T-cell (primary cell): ENCODE measurements around the gene ITGB6. TPM values are rescaled to one million over a fixed set of nuclear protein-coding genes. Genes with fewer than 3 reads are reported as not detected.
A peak's percentile ranks its signal among the peaks of the same experiment; 100 is the strongest.

Experiments used
- ATAC-seq, 4 experiments: fragments of 200-7000 bp in 3 of 4; fragments of 150-1000 bp in 1 of 4; cut with Tn5 transposase; replicated peaks in 1 of 4; 1 replicate in 3 of 4; 2 replicates in 1 of 4; pipeline ENCODE4 v1.10.0; 2021; ENCODE audit warnings: moderate library complexity in 3 of 4, mild to moderate bottlenecking in 2 of 4, moderate number of reproducible peaks in 1 of 4
- CTCF ChIA-PET, 2 donors: fragments of 300-600 bp; sonication (Branson Sonifier 250); formaldehyde crosslinking; loops; one replicate each; lab custom pipeline; 2022; ENCODE audit warnings: antibody characterized with exemption in 2 of 2; lab: Charles Lee
- POLR2A ChIA-PET, 2 donors: fragments of 300-600 bp; sonication (Branson Sonifier 250); formaldehyde crosslinking; loops; one replicate each; lab custom pipeline; 2022; ENCODE audit warnings: antibody characterized with exemption in 2 of 2; lab: Charles Lee
- DNase-seq, 35 experiments: peaks; one replicate each; pipeline versions ENCODE4 v3.0.0 to v3.0.0-alpha.2; 2013 to 2023
- H3K27ac ChIP-seq: one replicate; pipeline ENCODE4 v1.5.1; 2013; ENCODE audit warnings: low read length
- H3K27me3 ChIP-seq, 2 experiments: replicated peaks in 1 of 2; 1 replicate in 1 of 2; 2 replicates in 1 of 2; pipeline versions ENCODE4 v1.6.1 to v1.7.0; 2013; ENCODE audit warnings: low read length in 1 of 2, mixed read lengths in 1 of 2; ENCODE audit not compliant: control insufficient read depth in 2 of 2, insufficient read depth in 2 of 2; ENCODE audit errors: extremely low read depth in 1 of 2
- H3K36me3 ChIP-seq, 2 donors: 1 replicate in 1 of 2; 2 replicates in 1 of 2; pipeline versions ENCODE4 v1.6.1 to v1.7.0; 2013; ENCODE audit warnings: low read length in 1 of 2; ENCODE audit not compliant: control insufficient read depth in 2 of 2, insufficient read depth in 1 of 2; ENCODE audit errors: extremely low read depth in 1 of 2
- H3K4me1 ChIP-seq, 2 experiments: 1 replicate in 1 of 2; 2 replicates in 1 of 2; pipeline versions ENCODE4 v1.6.1 to v1.7.0; 2013; ENCODE audit warnings: low read length in 2 of 2, mixed read lengths in 1 of 2; ENCODE audit not compliant: insufficient read depth in 2 of 2, control insufficient read depth in 1 of 2; ENCODE audit errors: extremely low read depth in 1 of 2
- H3K4me3 ChIP-seq, 2 donors: 1 replicate in 1 of 2; 2 replicates in 1 of 2; pipeline versions ENCODE4 v1.5.1 to v1.7.0; 2013; ENCODE audit warnings: mild to moderate bottlenecking in 2 of 2, low read length in 1 of 2, moderate library complexity in 1 of 2; ENCODE audit not compliant: control insufficient read depth in 1 of 2; ENCODE audit errors: extremely low read depth in 1 of 2
- H3K9me3 ChIP-seq: 2 replicates; pipeline ENCODE4 v1.7.0; 2013
- H3K27ac Mint-ChIP-seq, 2 donors: one replicate each; pipeline ENCODE4 v1.8.0; 2020 to 2021; ENCODE audit warnings: mild to moderate bottlenecking in 2 of 2, mixed read lengths in 2 of 2
- H3K27me3 Mint-ChIP-seq, 2 donors: one replicate each; pipeline ENCODE4 v1.8.0; 2021 to 2022; ENCODE audit warnings: mixed read lengths in 2 of 2
- H3K36me3 Mint-ChIP-seq: one replicate; pipeline ENCODE4 v1.8.0; 2021; ENCODE audit warnings: mixed read lengths
- H3K4me1 Mint-ChIP-seq, 3 donors: one replicate each; pipeline ENCODE4 v1.8.0; 2020 to 2022; ENCODE audit warnings: mixed read lengths in 3 of 3, mild to moderate bottlenecking in 1 of 3
- H3K4me3 Mint-ChIP-seq, 3 donors: one replicate each; pipeline ENCODE4 v1.8.0; 2020 to 2022; ENCODE audit warnings: mild to moderate bottlenecking in 3 of 3, mixed read lengths in 3 of 3, moderate library complexity in 3 of 3
- H3K9me3 Mint-ChIP-seq, 3 donors: one replicate each; pipeline ENCODE4 v1.8.0; 2020 to 2022; ENCODE audit warnings: mixed read lengths in 3 of 3
- WGBS: methylation state at CpG from one replicate; pipeline ENCODE4 v1.1.5; 2013; ENCODE audit warnings: missing lambda C conversion rate; ENCODE audit not compliant: insufficient coverage; 5-methylcytosine and 5-hydroxymethylcytosine counted together
- total RNA-seq, 35 experiments: library from RNA in 6 of 35; stranded (reverse) in 6 of 35; fragments of 120-200 nt in 1 of 35; gene quantifications; one replicate each; pipeline versions ENCODE4 v1.2.1 to v1.2.4 and lab custom pipeline; 2013 to 2026

The ITGB6 gene
- total RNA-seq, 5 donors from 2014 or later (not counting 1 experiment from before 2014, with no cell fraction given) = 0.09 to 0.38 TPM; not detected in 3

DNA sequence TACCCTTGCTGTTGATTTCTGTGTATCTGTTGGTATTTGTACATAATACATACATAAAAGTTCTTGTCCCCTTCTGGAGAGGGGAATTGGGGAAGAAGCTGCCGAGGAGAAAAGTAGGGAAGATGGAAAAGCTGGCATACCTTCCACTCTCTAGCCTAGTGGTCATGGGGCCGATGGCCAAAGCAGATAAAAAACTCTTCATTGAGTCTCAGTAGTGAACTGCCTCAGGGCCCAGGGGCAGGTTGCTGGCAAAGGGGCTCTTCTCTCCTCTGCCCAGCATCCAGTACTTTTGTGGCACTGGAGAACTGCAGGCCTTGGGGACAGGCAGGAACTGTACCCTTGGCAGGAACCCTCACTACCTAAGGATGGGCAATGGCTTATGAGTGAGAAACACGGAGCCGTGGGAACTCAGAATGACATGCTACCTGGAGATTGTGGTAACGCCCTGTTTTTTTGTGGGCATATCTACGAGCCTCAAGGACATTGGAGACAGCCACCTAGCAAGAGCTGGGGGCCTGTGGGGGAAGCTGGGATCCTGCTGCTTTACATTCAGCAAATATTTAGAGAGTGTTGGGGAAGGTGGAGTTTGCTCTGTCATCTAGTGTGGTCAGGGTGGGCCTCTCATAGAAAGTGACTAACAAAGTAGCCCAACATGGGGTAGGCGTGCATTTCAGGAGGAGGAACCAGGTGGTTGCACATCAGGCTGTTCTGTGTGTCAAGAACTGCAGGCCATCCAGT lies 22.6 kb upstream of the ITGB6 start:
- WGBS = 82% methylated on average over 6 of the region's 7 CpGs
- DNase-seq (no peak), ATAC-seq (no peak)
- CTCF ChIA-PET = interaction anchor here in 1 of 2 donors (0.6 kb wide), 1 partner anchor 110 kb away, joined by 3 read pairs; no protein-coding TSS in a partner anchor
- no peaks in the 10 kb centered on the region for H3K27me3 ChIP-seq
- POLR2A ChIA-PET = no interaction called here
- H3K4me1 Mint-ChIP-seq = peaks cover 11 to 36% (median 32%) of the 10 kb centered on the region in 3 donors
- no peaks in the 10 kb centered on the region for H3K9me3 ChIP-seq
- H3K27ac Mint-ChIP-seq = no peak overlapping the region
- no peak overlapping the region for H3K27ac ChIP-seq
- no peaks in the 10 kb centered on the region for H3K36me3 Mint-ChIP-seq
- no peaks in the 10 kb centered on the region for H3K36me3 ChIP-seq
- no peaks in the 10 kb centered on the region for H3K27me3 Mint-ChIP-seq
- no peak overlapping the region for H3K4me3 ChIP-seq
- H3K4me1 ChIP-seq = peaks cover 0 to 3% of the 10 kb centered on the region in 2 experiments
- no peaks in the 10 kb centered on the region for H3K9me3 Mint-ChIP-seq
- no peak overlapping the region for H3K4me3 Mint-ChIP-seq

DNA sequence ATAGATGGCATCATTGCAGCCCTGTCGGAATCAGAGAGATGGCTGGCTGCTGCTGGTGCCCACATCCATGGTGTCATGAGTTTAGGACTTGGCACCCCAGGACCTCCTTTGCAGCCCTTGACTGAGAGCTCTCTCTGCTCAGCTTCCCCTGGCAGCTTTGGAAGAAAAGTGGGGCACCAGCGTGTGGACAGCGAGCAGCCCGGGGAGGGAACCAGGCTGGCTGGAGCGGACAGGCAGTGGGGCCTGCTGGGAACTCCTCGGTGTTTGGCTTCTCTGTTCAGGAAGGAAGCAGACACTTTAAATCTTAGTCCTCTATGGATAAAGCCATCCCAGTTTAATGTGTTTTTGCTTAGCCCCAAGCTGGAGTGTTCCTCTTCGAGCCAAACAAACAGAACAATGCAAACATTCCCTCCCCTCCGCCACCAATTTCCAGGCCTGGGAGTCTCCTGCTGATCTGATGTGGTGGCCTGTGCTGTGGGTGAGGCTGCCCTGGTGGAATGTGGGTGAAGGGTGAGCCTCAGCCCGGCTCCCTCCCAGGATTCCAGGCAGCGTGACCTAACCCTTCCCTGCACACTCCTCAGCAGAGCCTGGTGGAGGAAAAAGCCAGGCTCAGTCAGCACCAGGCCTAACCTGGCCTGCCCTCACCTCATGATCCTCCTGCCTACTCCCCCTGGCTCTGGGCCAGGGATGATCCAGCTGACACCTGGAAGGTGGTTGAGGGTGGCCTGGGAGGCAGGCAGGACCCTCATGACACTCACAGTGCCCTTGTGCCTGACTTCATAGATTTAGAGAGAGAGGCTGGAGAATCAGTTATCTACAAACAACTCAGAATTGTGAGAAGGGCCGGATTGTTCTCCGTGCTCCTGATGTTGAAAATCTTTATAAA lies 21.6 kb upstream of the ITGB6 start:
- H3K36me3 ChIP-seq = no peaks in the 10 kb centered on the region
- POLR2A ChIA-PET = no interaction called here
- Mint-ChIP-seq H3K27ac (no peak overlapping the region), H3K27me3 (peaks cover 0 to 5% of the 10 kb centered on the region in 2 donors), H3K36me3 (no peaks in the 10 kb centered on the region), H3K9me3 (no peaks in the 10 kb centered on the region), H3K4me1 (peaks cover 11 to 36% (median 32%) of the 10 kb centered on the region in 3 donors), H3K4me3 (no peak overlapping the region)
- no peak overlapping the region for H3K27ac ChIP-seq
- WGBS = 83% methylated on average over 6 of the region's 12 CpGs
- ATAC-seq (no peak), DNase-seq (no peak)
- H3K9me3 ChIP-seq = no peaks in the 10 kb centered on the region
- H3K4me1 ChIP-seq = peaks cover 0 to 3% of the 10 kb centered on the region in 2 experiments
- CTCF ChIA-PET = no interaction called here
- H3K27me3 ChIP-seq = no peaks in the 10 kb centered on the region
- no peak overlapping the region for H3K4me3 ChIP-seq

DNA sequence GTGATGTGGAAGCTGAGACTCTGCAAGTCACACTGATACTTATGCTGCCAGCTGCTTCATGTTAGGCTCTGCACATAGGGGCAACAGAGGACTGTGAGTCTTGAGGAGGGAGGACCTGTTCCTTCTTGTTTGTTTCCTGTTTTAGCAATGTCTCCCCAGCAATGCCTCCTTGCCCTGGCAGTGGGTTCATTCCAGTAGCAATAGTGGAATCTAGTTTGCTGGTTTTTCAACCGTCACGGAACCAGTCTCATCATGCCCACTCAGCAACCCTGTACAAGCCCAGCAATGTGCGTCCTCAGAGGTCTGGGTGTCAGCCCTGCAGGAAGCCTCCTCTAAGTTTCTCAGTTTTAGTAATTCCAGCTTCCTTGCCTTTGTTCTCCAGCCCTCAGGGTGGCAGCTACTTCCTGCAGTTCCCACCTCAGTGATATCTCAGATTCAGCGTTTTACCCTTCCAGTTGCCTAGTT lies 20.5 kb upstream of the ITGB6 start:
- ATAC-seq (peak in 1 of 4 experiments; percentile 22), DNase-seq (no peak)
- CTCF ChIA-PET = interaction anchor here in 1 of 2 donors (0.6 kb wide), 1 partner anchor 845 kb away, joined by 7 read pairs; no protein-coding TSS in a partner anchor
- Histone ChIP-seq H3K27me3 (no peaks in the 10 kb centered on the region), H3K4me3 (no peak overlapping the region), H3K4me1 (peaks cover 0 to 3% of the 10 kb centered on the region in 2 experiments), H3K36me3 (no peaks in the 10 kb centered on the region), H3K27ac (no peak overlapping the region), H3K9me3 (no peaks in the 10 kb centered on the region)
- Mint-ChIP-seq H3K4me3 (no peak overlapping the region), H3K27me3 (peaks cover 0 to 7% of the 10 kb centered on the region in 2 donors), H3K27ac (no peak overlapping the region), H3K4me1 (peaks cover 11 to 36% (median 32%) of the 10 kb centered on the region in 3 donors), H3K36me3 (no peaks in the 10 kb centered on the region), H3K9me3 (no peaks in the 10 kb centered on the region)
- 0% methylated on average over 1 of the region's 4 CpGs for WGBS
- POLR2A ChIA-PET = no interaction called here

DNA sequence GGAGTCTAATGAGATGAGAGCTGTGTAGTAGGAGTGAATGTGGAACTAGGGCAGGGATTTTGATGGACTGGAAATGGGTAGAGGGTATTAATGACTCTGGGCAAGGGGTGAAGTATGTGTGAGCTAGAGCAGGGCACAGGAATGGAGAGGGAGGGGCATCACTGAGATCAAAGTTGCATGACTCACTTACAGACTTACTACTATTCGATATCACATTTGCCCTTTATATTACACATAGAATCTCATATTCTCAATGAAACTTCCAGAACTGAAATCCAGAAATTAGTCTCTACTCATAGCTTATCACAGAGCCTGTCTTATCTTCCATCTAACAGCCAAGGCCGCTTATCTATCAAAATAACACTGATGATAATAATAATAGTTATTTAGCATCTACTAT lies 20.0 kb upstream of the ITGB6 start:
- no peak for DNase-seq
- ChIA-PET POLR2A (no interaction called here), CTCF (interaction anchor here in 1 of 2 donors (0.6 to 1.0 kb wide), 2 partner anchors 107 to 845 kb away, joined by 3 to 7 read pairs; no protein-coding TSS in a partner anchor)
- Mint-ChIP-seq H3K4me3 (no peak overlapping the region), H3K27me3 (peaks cover under 1 to 10% of the 10 kb centered on the region in 2 donors), H3K4me1 (peaks cover 11 to 35% (median 31%) of the 10 kb centered on the region in 3 donors), H3K9me3 (no peaks in the 10 kb centered on the region), H3K36me3 (no peaks in the 10 kb centered on the region), H3K27ac (no peak overlapping the region)
- peaks cover 0 to 3% of the 10 kb centered on the region in 2 experiments for H3K4me1 ChIP-seq
- no peak overlapping the region for H3K27ac ChIP-seq
- no peak overlapping the region for H3K4me3 ChIP-seq
- no peaks in the 10 kb centered on the region for H3K36me3 ChIP-seq
- H3K27me3 ChIP-seq = no peaks in the 10 kb centered on the region
- WGBS = no CpG with 5 or more reads among the region's 2 CpGs
- no peak for ATAC-seq
- no peaks in the 10 kb centered on the region for H3K9me3 ChIP-seq

DNA sequence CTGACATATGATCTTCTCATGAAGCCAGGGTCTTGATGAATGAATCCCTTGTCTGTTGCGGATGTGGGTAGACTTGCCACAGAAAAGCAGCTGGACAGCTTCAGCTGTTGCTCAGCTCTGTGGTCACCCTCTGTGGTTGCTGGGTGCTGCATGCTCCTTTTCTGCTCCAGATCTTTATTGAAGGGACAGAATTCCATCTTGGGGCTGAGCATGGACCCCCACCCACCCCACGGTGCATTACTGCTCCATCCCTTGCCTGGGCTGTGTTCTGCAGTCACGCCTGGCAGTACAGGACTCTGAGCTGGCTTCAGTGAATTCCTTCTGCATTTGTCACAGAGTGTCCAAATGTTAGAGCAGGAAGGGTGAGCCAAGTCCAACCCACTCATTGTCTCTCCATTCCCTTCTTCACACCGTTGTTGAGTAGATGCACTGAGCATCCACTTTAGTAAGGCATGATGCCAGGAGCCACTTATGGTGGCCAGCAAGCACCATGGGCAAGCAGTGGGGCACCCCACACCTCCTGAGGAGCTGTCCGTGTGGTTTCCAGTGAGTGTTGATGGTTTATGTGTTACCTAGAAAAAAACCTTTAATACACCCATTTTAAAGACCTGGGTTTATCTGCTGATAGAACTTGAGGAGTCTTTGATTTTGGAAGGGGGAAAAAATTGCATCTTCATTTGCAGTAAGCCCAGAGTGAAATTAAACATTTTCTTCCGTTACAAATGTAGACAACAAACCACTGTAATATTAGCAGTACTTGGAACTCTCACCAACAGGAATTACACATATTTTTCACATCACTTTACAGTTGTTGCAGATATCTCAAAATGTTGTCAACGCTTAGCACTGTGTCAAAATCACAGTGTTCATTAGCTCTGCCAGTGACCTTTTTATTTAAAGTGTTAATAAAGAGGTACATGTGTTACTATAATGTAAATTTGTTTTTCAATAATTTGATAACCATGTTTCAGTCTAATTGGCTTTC lies 14.7 kb upstream of the ITGB6 start:
- Mint-ChIP-seq H3K27ac (peak overlapping the region in 1 of 2 donors; percentile 45), H3K9me3 (no peaks in the 10 kb centered on the region), H3K4me1 (peaks cover 4 to 8% (median 6%) of the 10 kb centered on the region in 3 donors), H3K27me3 (peaks cover 10 to 13% of the 10 kb centered on the region in 2 donors), H3K4me3 (no peak overlapping the region), H3K36me3 (no peaks in the 10 kb centered on the region)
- ChIA-PET POLR2A (no interaction called here), CTCF (no interaction called here)
- Histone ChIP-seq H3K36me3 (no peaks in the 10 kb centered on the region), H3K27ac (no peak overlapping the region), H3K4me1 (no peaks in the 10 kb centered on the region), H3K4me3 (no peak overlapping the region), H3K9me3 (no peaks in the 10 kb centered on the region), H3K27me3 (peaks cover 0 to 5% of the 10 kb centered on the region in 2 experiments)
- DNase-seq (peak in 1 of 35 experiments; percentile 8), ATAC-seq (no peak)
- WGBS = 83% methylated on average over 1 of the region's 7 CpGs
